ENCODE data around the gene AFTPH.

DNA sequence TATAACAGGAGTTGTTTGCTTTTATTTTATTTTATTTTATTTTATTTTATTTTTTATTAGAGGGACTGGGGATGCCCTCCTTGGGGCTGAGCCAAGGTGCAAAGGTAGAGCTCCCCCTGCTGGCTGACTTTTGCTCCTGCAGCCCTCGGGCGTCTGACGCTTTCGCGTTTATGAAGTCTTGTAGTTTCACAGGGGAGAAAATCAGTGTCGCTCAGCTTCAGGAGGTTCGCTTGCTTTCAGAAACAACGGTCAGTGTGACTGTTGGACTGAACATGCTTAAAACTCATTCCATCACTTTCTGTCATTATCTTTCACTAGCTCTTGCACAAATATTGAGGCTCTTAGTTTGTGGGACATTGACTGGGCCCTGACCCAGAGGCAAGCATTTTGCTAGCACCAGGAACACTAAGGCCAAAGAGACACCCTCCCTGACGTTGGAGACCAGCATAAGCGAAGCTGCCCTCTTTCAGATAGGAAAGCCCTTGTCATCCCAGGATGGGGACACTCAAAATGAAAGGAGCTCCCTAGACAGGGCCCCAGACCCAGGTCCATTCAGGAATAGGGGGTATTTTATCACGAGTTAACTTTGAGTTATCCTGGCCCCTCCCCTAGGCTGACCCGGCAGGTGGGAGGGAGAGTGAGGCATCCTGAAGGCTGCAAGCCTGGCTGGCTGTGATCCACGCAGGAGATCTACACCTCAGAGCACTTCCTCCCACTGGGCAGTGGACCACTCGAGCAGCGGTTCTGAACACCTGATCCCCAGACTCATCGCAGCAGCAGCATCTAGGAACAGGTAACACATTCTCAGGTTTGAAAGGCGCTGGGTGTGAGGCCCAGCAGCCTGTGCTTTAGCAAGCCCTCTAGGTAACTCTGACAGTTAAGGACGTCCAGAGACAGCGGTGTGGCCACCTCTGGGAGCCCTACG is 35.8 kb upstream of the AFTPH start:
- TF ChIP-seq CTCF (IDR thresholded peaks at IDR 0.05), result peak; percentile 73 to 97 (median 90)
- TF ChIP-seq POLR2A (IDR thresholded peaks at IDR 0.05), result no peak
